Pancreas (tissue), 10 donors: ENCODE data around the gene KRT84. TPM values are rescaled to one million over a fixed set of nuclear protein-coding genes. Genes with fewer than 3 reads are reported as not detected.

ENCODE experiments used
- ATAC-seq, 4 donors: fragments of 200-7000 bp; cut with Tn5 transposase; one replicate each; pipeline versions ENCODE4 v1.8.0 to v1.9.1; 2020; ENCODE audit warnings: mild to moderate bottlenecking in 4 of 4, moderate library complexity in 4 of 4
- DNase-seq, 6 donors: peaks; one replicate each; pipeline ENCODE4 v3.0.0-alpha.2; 2020
- FAIRE-seq: peaks from 2 replicates; lab custom pipeline; 2012; peaks lifted over from hg19 to GRCh38; lab: Jason Lieb, UNC
- H3K27ac ChIP-seq, 4 donors: fragments of 200-600 bp; sonication (generic); 1 replicate in 3 of 4; 2 replicates in 1 of 4; pipeline versions ENCODE4 v1.5.0 to v1.8.0; 2020
- H3K27me3 ChIP-seq, 4 donors: fragments of 200-600 bp; one replicate each; pipeline ENCODE4 v1.8.0; 2021
- H3K36me3 ChIP-seq, 3 donors: fragments of 200-600 bp; sonication (generic) in 1 of 3; one replicate each; pipeline versions ENCODE4 v1.5.0 to v1.8.0; 2020 to 2021
- H3K4me1 ChIP-seq, 3 donors: fragments of 200-600 bp; one replicate each; pipeline ENCODE4 v1.8.0; 2021
- H3K4me3 ChIP-seq, 4 donors: fragments of 200-600 bp; sonication (generic) in 2 of 4; one replicate each; pipeline versions ENCODE4 v1.5.0 to v1.8.0; 2020 to 2021
- H3K9me3 ChIP-seq, 4 donors: fragments of 200-600 bp; one replicate each; pipeline ENCODE4 v1.8.0; 2021
- WGBS, 2 donors: extraction: QIAGEN DNeasy Blood & Tissue Kit; methylation state at CpG; one replicate each; pipeline ENCODE4 v1.1.7; 2013; 5-methylcytosine and 5-hydroxymethylcytosine counted together
- intact Hi-C, 3 donors: fragments of 100-400 bp; cut with DNase I; formaldehyde crosslinking; loops; one replicate each; pipeline versions ENCODE4 v1.11.1 to v1.14.2; 2022
- polyA plus RNA-seq, 2 donors: library from polyadenylated mRNA; stranded (reverse); fragments of 200-250 nt; gene quantifications; one replicate each; pipeline ENCODE4 v1.2.3, GENCODE V29; 2013
- total RNA-seq, 6 donors: library from RNA; stranded (reverse); fragmentation: NEBNext Ultra II Directional in 4 of 6; extraction: Animal tissue kit (Norgen Biotek cat#: 25700) in 4 of 6; gene quantifications; one replicate each; pipeline versions ENCODE4 v1.2.1 to v1.2.4, GENCODE V29; 2021 to 2023
- TF ChIP-seq, protein P1 (sequence below), 4 donors: fragments of 200-600 bp; sonication (generic) in 3 of 4; IDR thresholded peaks; one replicate each; pipeline versions ENCODE4 v1.5.0 to v1.8.0; 2021; ENCODE audit warnings: antibody characterized with exemption in 4 of 4
- donor health status: healthy with polysubstance abuse.
- donor health status: DM: no; HTN: no; CAD: no; lungs with moderate emphysema.
- donor health status: DM: no; HTN: no; CAD: no.
- donor health status: control.
- donor health status: control.
- donor health status: Bipolar disorder and iron deficiency.
- donor health status: DM: yes; HTN: yes; CAD: no.
- donor health status: DM: no; HTN: no; CAD: no.
- donor health status: DM: no; HTN: no; CAD: no.
- donor health status: DM: yes; HTN: yes; CAD: no.

The KRT84 gene
- total and polyA plus RNA-seq, 8 donors, result not detected

GRCh38 chr12:52381206-52381605, 4.2 kb downstream of the KRT84 start:
- no peak for ATAC-seq
- WGBS, 2 donors, result 80 to 86% methylated on average over 8 of the region's 8 CpGs
- Histone ChIP-seq H3K27me3 (no peaks in the 10 kb centered on the region), H3K27ac (no peak overlapping the region), H3K4me1 (no peaks in the 10 kb centered on the region), H3K4me3 (no peak overlapping the region), H3K36me3 (no peaks in the 10 kb centered on the region), H3K9me3 (no peaks in the 10 kb centered on the region)
- intact Hi-C loops, result loop anchor here in 1 of 3 donors (10.0 kb wide), 1 partner anchor 194 kb away; the partner anchor contains the start of gene KRT74
- DNase-seq, result no peak
- FAIRE-seq, result no peak
- TF ChIP-seq, protein P1, sequence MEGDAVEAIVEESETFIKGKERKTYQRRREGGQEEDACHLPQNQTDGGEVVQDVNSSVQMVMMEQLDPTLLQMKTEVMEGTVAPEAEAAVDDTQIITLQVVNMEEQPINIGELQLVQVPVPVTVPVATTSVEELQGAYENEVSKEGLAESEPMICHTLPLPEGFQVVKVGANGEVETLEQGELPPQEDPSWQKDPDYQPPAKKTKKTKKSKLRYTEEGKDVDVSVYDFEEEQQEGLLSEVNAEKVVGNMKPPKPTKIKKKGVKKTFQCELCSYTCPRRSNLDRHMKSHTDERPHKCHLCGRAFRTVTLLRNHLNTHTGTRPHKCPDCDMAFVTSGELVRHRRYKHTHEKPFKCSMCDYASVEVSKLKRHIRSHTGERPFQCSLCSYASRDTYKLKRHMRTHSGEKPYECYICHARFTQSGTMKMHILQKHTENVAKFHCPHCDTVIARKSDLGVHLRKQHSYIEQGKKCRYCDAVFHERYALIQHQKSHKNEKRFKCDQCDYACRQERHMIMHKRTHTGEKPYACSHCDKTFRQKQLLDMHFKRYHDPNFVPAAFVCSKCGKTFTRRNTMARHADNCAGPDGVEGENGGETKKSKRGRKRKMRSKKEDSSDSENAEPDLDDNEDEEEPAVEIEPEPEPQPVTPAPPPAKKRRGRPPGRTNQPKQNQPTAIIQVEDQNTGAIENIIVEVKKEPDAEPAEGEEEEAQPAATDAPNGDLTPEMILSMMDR (IDR thresholded peaks at IDR 0.05), result no peak

GRCh38 chr12:52380271-52380694, 5.2 kb downstream of the KRT84 start:
- H3K27ac ChIP-seq, result no peak overlapping the region
- FAIRE-seq, result no peak
- 51 to 55% methylated on average over 15 of the region's 15 CpGs for WGBS, 2 donors
- H3K27me3 ChIP-seq, result no peaks in the 10 kb centered on the region
- peak in 4 of 6 donors; percentile 27 to 67 (median 58) for DNase-seq
- no peaks in the 10 kb centered on the region for H3K4me1 ChIP-seq
- intact Hi-C loops, result loop anchor here in 1 of 3 donors (10.0 kb wide), 1 partner anchor 195 kb away; the partner anchor contains the start of gene KRT74
- TF ChIP-seq, protein P1 (IDR thresholded peaks at IDR 0.05), result peak in 2 of 4 donors; percentile 10 to 35
- no peaks in the 10 kb centered on the region for H3K36me3 ChIP-seq
- no peaks in the 10 kb centered on the region for H3K9me3 ChIP-seq
- H3K4me3 ChIP-seq, result no peak overlapping the region
- peak in 3 of 4 donors; percentile 24 to 73 (median 66) for ATAC-seq

DNA sequence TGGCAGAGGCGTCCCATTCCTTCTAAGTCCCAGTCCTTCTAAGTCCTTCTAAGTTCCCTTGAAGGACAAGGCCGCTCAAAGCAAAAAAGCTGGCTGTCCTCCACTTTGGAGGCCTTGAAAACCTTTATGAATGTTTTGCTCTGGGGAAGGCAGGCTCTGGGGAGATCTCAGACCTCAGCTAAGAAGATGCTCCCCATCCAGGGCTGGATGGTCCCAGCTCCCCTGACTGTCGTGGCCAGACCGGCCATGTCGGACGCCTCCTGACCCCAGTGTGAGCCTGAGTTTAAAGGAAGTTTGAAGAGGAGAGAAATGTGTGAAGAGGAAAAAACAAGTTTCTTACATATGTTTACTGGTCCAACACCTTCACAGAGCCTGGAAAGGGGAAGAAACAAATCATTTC, 5.9 kb downstream of the KRT84 start:
- intact Hi-C loops, result loop anchor here in 1 of 3 donors (10.0 kb wide), 1 partner anchor 485 kb away; no protein-coding TSS in a partner anchor
- DNase-seq (no peak), ATAC-seq (no peak)

GRCh38 chr12:52378091-52378490, 7.4 kb downstream of the KRT84 start:
- 68 to 75% methylated on average over 17 to 19 of the region's 19 CpGs for WGBS, 2 donors
- FAIRE-seq (no peak), ATAC-seq (no peak), DNase-seq (peak in 1 of 6 donors; percentile 74)
- no peaks in the 10 kb centered on the region for H3K4me1 ChIP-seq
- H3K27ac ChIP-seq, result no peak overlapping the region
- H3K9me3 ChIP-seq, result no peaks in the 10 kb centered on the region
- H3K4me3 ChIP-seq, result no peak overlapping the region
- no peaks in the 10 kb centered on the region for H3K36me3 ChIP-seq
- TF ChIP-seq, protein P1 (IDR thresholded peaks at IDR 0.05), result no peak
- H3K27me3 ChIP-seq, result no peaks in the 10 kb centered on the region
- intact Hi-C loops, result loop anchor here in 1 of 3 donors (10.0 kb wide), 1 partner anchor 487 kb away; no protein-coding TSS in a partner anchor

More for the DNA sequence above, 5.9 kb downstream of the KRT84 start:
- Histone ChIP-seq H3K4me1 (no peaks in the 10 kb centered on the region), H3K36me3 (no peaks in the 10 kb centered on the region), H3K27ac (no peak overlapping the region), H3K27me3 (no peaks in the 10 kb centered on the region), H3K4me3 (no peak overlapping the region), H3K9me3 (no peaks in the 10 kb centered on the region)
- TF ChIP-seq, protein P1 (IDR thresholded peaks at IDR 0.05), result no peak
- FAIRE-seq, result no peak
- WGBS, 2 donors, result 80 to 81% methylated on average over 6 of the region's 6 CpGs

DNA sequence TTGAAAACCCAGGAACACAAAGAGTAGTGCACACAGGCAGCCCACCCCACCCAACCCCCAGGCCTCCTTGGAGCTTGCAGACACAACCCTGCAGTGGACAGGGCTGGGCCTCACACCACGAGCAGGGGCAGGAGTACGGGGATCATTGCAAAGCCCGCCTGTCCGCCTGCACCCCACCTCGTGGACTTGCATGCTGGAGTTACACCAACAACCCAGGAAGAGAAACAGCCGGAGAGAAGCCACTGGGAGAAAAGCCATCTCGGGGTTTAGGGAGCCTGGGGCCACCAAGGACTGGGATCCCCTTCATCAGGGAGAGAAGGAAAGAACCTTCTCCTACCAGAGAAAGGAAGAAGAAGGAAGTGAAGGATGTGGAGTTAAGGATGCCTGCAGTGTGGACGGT, 8.2 kb downstream of the KRT84 start:
- no peak overlapping the region for H3K27ac ChIP-seq
- WGBS, 2 donors, result 80 to 91% methylated on average over 8 of the region's 8 CpGs
- FAIRE-seq, result no peak
- TF ChIP-seq, protein P1 (IDR thresholded peaks at IDR 0.05), result no peak
- no peak overlapping the region for H3K4me3 ChIP-seq
- ATAC-seq, result no peak
- H3K27me3 ChIP-seq, result no peaks in the 10 kb centered on the region
- H3K4me1 ChIP-seq, result no peaks in the 10 kb centered on the region
- H3K36me3 ChIP-seq, result no peaks in the 10 kb centered on the region
- DNase-seq, result no peak
- intact Hi-C loops, result loop anchor here in 1 of 3 donors (10.0 kb wide), 1 partner anchor 488 kb away; no protein-coding TSS in a partner anchor
- no peaks in the 10 kb centered on the region for H3K9me3 ChIP-seq
